Measurements from ENCODE around the gene CEACAM19.
"Not testable (repeated sequence)": the region's sequence is repeated elsewhere in the genome, so short reads cannot be mapped to it uniquely, and the experiment has no call there.

The CEACAM19 gene

DNA sequence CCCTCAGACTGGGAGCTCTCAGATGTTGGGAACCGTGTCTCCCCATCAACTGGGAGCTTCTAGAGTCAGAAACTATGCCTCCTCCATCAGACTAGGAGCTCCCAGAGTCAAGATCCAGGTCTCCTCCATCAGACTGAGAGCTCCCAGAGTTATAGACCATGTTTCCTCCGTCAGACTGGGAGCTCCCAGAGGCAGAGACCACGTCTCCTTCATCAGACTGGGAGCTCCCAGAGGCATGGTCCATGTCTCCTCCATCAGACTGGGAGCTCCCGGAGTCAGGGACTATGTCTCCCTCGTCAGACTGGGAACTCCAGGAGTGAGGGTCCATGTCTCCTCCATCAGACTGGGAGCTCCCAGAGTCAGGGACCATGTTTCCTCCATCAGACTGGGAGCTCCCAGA lies 37.7 kb downstream of the CEACAM19 start:
- TF ChIP-seq, protein P1, sequence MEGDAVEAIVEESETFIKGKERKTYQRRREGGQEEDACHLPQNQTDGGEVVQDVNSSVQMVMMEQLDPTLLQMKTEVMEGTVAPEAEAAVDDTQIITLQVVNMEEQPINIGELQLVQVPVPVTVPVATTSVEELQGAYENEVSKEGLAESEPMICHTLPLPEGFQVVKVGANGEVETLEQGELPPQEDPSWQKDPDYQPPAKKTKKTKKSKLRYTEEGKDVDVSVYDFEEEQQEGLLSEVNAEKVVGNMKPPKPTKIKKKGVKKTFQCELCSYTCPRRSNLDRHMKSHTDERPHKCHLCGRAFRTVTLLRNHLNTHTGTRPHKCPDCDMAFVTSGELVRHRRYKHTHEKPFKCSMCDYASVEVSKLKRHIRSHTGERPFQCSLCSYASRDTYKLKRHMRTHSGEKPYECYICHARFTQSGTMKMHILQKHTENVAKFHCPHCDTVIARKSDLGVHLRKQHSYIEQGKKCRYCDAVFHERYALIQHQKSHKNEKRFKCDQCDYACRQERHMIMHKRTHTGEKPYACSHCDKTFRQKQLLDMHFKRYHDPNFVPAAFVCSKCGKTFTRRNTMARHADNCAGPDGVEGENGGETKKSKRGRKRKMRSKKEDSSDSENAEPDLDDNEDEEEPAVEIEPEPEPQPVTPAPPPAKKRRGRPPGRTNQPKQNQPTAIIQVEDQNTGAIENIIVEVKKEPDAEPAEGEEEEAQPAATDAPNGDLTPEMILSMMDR (IDR thresholded peaks at IDR 0.05), result no peak
- Histone ChIP-seq H3K27ac (no peak overlapping the region), H3K4me3 (no peak overlapping the region)
- DNase-seq (ENCODE audit: low spot score), result no peak

DNA sequence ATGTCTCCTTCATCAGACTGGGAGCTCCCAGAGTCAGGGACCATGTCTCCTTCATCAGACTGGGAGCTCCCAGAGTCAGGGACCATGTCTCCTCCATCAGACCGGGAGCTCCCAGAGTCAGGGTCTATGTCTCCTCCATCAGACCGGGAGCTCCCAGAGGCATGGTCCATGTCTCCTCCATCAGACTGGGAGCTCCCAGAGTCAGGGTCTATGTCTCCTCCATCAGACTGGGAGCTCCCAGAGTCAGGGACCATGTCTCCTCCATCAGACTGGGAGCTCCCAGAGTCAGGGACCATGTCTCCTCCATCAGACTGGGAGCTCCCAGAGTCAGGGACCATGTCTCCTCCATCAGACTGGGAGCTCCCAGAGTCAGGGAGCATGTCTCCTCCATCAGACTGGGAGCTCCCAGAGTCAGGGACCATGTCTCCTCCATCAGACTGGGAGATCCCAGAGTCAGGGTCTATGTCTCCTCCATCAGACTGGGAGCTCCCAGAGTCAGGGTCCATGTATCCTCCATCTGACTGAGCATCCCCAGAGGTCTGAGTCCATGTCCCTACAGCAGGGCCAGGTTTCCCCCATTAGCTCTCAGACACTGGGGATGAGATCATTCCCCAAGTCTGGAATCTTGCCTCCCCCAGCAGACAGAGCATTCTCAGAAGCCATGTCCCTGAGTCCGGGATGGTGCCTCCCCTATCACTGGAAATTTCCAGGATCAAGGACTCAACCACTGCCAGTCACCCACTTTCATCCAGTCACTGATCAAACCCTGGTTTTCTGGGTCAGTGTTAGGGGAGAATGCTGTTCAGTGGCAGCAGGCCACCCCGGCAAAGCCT lies 38.4 kb downstream of the CEACAM19 start:
- H3K27ac ChIP-seq; DNase-seq (ENCODE audit: low spot score); H3K4me3 ChIP-seq: not testable (repeated sequence)

GRCh38 chr19:44710483-44710882 lies 39.2 kb downstream of the CEACAM19 start:
- Histone ChIP-seq H3K27ac (no peak overlapping the region), H3K4me3 (no peak overlapping the region)
- TF ChIP-seq, protein P1 (IDR thresholded peaks at IDR 0.05), result no peak

GRCh38 chr19:44712864-44713515 lies 41.7 kb downstream of the CEACAM19 start:
- DNase-seq (ENCODE audit: low spot score), result no peak
- H3K27ac ChIP-seq, result no peak overlapping the region
- H3K4me3 ChIP-seq, result no peak overlapping the region
- TF ChIP-seq, protein P1 (IDR thresholded peaks at IDR 0.05), result no peak

More at GRCh38 chr19:44710483-44710882, 39.2 kb downstream of the CEACAM19 start:
- DNase-seq (ENCODE audit: low spot score), result no peak

- TF ChIP-seq, protein P1 (IDR thresholded peaks at IDR 0.05), result no peak
- Histone ChIP-seq H3K27ac (no peak overlapping the region), H3K4me3 (no peak overlapping the region)
- DNase-seq (ENCODE audit: low spot score), result no peak
These were observed 43.4 kb downstream of the CEACAM19 start for GRCh38 chr19:44714597-44715169.

GRCh38 chr19:44717603-44718002 lies 46.3 kb downstream of the CEACAM19 start:
- no peak for DNase-seq (ENCODE audit: low spot score)
- no peak overlapping the region for H3K27ac ChIP-seq
- TF ChIP-seq, protein P1 (IDR thresholded peaks at IDR 0.05), result no peak
- H3K4me3 ChIP-seq, result no peak overlapping the region

GRCh38 chr19:44718441-44719261 lies 47.4 kb downstream of the CEACAM19 start:
- Histone ChIP-seq H3K4me3 (peak overlapping the region; percentile 51), H3K27ac (peak overlapping the region in 1 of 2 donors; percentile 84)
- TF ChIP-seq, protein P1 (IDR thresholded peaks at IDR 0.05), result no peak
- DNase-seq (ENCODE audit: low spot score), result no peak
